GM21526 (cell line): ENCODE data around the gene SLC25A42.
"Not testable (repeated sequence)": the region's sequence is repeated elsewhere in the genome, so short reads cannot be mapped to it uniquely, and the experiment has no call there.

Source experiments
- ATAC-seq: cut with Tn5 transposase; IDR thresholded peaks from one replicate; pipeline ENCODE4 v1.9.1; 2021; ENCODE audit warnings: moderate library complexity; ENCODE audit not compliant: unreplicated experiment, low FRiP score

The SLC25A42 gene

DNA sequence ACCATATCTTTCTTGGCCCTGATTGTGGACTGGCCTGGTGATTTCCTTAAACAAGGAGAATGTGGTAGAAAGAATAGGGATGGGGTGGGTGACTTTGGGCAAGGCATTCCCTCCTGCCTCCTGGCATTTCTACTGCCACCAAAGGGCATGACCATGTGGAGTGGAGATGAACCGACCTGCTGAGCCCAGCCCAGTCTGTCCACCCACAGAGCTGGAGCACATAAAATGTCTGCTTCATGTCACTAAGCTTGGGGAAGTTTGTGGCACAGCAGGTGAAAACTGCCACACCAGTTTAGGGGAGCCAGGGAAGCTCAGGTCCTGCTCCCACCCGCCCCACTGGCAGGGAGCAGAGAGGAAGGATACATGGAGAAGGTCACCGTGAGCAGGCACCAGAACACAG lies 68.2 kb downstream of the SLC25A42 start:
- ATAC-seq = no peak

- ATAC-seq = no peak
Measured at GRCh38 chr19:19132912-19133311, 69.1 kb downstream of the SLC25A42 start.

DNA sequence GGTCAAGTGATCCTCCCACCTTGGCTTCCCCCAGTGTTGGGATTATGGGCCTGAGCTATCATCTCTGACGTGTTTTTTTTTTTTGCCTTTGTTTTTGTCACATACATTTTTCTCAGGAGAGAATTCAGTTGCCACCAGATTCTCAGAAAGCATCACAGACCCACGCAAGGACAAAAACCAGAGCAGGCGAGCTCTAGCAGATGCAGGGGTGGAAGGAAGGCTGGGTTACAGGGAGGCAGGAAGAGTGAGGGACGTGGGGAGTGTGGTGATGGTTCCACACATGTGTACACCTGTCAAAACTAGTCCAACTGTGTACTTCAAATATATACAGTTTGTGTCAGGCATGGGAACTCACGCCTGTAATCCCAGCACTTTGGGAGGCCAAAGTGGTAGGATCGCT lies 70.2 kb downstream of the SLC25A42 start:
- no peak for ATAC-seq

GRCh38 chr19:19134687-19135158 lies 70.9 kb downstream of the SLC25A42 start:
- no peak for ATAC-seq

GRCh38 chr19:19135713-19136112 lies 71.9 kb downstream of the SLC25A42 start:
- not testable (repeated sequence) for ATAC-seq

DNA sequence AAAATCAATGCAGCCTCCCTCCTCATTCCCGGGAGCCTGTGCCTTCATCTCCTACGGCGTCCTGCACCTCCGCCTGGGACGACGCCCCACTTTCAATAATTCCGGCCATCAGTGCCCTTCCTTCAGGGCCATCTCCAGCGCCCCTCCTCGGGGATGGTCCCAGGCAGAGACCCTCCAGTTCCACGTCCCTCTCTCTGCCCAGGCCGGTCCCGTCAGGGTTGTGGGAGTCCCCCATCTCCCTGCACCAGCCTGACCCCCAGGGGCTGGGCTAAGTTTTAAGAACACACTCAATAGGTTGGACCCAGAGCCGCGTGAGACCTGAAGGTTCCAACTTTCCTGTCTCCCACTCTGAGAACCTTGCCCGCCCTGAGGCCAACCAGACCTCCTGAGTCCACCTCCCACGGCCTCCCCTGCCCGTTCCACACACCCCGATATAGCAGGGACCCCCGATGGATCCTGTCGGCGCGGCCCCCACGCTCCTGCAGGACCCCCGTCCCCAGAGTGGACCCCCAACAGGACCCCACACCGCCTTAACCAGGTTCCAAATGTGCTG lies 73.8 kb downstream of the SLC25A42 start:
- no peak for ATAC-seq

DNA sequence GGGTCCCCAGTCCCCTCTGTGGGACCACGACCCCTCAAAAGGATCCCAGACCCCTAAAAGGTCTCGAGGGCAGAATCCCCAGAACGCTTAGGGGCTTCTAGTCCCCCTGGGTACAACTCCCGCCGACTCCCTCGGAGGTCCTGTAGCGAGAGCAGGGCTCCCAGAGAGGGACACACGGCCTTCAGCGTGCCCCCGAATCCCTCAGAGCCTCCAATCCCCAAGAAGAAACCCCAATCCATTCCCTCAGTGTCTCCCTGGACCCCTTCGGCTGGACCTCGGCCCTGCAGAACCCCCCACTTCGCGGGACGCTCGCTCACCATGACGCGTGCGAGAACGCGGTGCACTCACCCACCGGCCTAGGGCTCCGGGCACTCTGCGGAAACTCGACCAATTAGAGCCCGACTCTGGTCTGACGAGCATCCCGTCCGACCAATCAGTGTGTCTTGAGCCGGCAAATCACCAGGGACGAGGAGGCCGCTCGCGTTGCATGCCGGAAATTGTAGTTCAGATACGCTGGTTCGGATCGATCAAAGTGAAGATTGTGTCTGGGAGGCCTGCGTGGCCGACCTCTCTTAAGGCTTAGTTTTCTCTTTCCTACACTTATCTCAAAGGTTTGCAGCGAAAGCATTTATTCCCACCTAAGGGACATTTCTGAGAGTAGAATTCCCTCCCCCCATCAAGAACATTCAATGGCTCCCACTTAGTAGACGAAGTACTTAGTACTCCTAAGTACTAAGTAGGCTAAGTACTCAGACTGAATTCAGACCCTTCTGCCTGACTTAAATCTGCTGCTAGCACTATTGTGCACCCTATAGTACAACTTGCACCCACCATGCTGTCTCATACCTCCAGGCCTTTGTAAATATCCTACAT lies 74.6 kb downstream of the SLC25A42 start, which contains the start of gene TMEM161A:
TSS of gene TMEM161A (minus strand) at position 370 of the 873 bp plus-strand sequence. CDS start at position 320, 50 bp downstream.
- ATAC-seq = peak; percentile 86

DNA sequence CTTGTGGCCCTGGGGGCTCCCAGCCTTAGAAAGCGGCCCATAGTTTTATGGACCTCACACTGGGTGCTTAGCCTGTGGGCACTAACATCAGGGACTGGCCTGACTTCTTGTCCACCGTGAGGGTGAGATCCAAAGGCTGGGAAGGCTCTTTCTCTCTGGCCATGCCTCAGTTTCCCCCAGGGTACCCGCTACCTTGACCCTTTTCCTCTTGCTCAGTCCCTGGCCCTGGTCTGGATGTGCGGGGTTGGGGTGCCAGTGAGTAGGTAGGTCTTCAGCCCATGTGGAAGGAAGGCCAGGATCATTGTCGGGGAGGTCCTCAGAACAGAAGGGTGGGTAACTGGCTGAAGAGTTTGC lies 76.1 kb downstream of the SLC25A42 start:
- ATAC-seq = no peak

DNA sequence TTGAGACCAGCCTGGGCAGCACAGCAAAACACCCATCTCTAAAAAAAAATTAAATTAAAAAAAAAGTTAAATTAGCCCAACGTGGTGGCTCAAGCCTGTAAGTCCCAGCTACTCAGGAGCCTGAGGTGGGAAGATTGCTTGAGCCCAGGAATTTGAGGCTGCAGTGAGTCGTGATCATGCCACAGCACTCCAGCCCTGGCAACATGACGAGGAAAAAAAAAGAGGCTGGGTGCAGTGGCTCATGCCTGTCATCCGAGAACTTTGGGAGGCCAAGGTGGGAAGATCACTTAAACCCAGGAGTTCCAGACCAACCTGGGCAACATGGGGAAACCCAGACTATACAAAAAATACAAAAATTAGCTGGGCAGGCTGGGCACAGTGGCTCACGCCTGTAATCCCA lies 76.7 kb downstream of the SLC25A42 start:
- no peak for ATAC-seq

DNA sequence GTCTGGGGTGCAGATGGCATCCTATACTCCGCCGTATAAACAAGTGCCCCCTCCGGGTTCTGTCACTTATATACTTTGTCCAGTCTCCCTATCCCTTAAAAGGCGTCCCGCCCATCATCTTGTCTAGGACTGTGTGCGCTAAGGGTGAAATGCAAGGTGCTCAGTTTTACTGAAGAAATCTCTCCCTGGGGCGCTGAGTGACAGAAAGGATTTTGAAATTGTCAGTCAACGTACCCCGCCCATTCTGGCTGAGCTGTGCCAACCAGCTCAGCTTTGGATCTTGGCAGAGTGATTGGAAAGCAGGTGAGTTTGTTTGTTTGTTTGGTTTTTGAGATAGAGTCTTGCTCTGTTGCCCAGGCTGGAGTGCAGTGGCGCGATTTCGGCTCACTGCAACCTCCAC lies 78.6 kb downstream of the SLC25A42 start:
- ATAC-seq = no peak

GRCh38 chr19:19145281-19145680 lies 81.5 kb downstream of the SLC25A42 start:
- ATAC-seq = no peak

DNA sequence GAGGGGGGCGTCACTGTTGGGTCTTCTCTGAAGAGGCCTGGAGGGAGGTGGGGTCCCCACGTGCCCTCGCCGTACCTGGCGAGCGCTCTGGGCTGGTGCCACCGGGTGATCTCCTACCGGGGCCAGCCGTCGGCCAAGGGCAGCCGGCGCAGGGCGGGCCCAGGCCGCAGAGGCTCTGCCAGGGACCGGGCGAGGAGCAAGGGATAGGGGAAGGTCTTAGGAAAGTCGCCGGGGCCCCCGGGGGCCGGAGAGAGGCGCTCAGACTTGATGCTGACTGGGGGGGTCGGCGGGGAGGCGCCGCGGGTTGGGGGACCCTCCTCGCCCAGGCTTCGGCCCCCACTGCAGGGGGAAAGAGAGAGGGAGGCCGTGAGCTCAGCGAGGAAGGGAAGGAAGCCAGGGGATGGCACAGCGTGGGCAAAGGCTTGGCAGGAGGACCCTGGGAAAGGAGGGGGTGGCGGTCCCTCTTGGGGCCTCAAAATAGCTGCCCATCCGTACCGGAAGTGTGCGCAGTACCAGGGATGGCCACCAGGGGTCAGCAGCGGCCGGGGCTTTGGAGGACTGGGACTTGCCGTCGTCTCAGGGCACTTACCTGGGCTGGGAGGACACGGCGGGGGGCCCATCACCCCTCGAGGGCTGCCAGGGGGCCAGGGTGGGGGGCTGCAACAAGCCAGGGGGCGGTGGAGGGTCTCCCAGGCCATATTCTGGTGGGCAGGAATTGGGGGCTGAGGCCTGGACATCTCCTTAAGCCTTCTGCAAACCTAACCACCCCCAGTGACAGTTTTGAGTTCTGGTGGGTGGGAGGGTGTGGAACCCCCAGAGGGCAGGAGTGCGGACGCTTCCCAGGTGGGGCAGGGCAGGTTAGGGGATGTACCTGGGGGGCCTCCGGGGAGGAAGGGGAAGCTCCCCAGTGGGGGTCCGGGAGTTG lies 82.2 kb downstream of the SLC25A42 start:
- ATAC-seq = no peak

GRCh38 chr19:19146865-19147264 lies 83.1 kb downstream of the SLC25A42 start:
- ATAC-seq = no peak

- no peak for ATAC-seq
Measured at GRCh38 chr19:19147344-19147743, 83.5 kb downstream of the SLC25A42 start.

GRCh38 chr19:19148504-19148903 lies 84.7 kb downstream of the SLC25A42 start:
- ATAC-seq = not testable (repeated sequence)

DNA sequence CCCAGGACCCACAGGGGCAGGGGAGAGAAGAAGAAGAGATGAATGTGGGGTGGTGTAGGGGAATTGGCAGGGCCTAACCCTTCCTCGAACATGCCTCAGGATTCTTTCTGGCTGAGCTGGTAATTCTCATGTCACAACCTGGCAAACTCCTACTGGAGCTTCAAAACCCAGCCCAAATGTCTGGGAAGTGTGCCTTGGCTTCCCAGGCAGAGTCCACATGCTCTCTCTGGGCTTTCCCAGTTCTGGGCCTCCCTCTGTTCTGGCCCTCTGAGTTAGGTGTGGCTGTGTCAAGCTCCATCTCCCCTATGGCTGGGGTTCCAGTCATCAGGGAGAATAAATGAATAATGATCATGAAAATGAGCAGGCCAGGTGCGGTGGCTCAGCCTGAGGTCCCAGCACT lies 85.6 kb downstream of the SLC25A42 start:
- no peak for ATAC-seq

DNA sequence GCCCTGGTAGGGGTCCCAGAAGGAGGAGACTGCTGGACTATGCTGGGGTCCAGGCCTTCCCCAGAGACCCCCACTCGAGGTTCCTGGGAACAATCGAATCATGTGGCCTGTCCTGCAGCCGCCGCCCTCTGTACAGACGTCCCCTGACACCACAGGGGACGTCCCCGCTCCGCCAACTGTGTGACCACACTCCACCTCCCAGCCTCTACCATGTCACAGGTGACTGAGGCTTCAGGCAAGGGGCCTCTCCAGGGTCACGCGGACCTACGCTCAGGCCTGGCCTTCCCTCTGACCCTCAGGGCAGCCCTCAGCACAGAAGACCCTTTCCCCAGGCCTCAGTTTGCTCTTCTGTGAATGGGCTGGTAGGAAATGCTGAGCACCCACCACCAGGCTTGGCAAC lies 87.6 kb downstream of the SLC25A42 start:
- ATAC-seq = no peak

- no peak for ATAC-seq
Measured at GRCh38 chr19:19152668-19153384, 89.0 kb downstream of the SLC25A42 start.

- no peak for ATAC-seq
Measured at GRCh38 chr19:19154768-19155494, 91.1 kb downstream of the SLC25A42 start.
